Esophagus squamous epithelium (tissue), 4 donors: ENCODE measurements around the gene DUSP8.

Source experiments
- CTCF ChIP-seq, 6 experiments: fragments of 450-650 bp in 4 of 6; fragments of 200-600 bp in 2 of 6; sonication (generic) in 2 of 6; IDR thresholded peaks; one replicate each; pipeline ENCODE4 v1.5.1; 2016 to 2019; ENCODE audit warnings: antibody characterized with exemption in 6 of 6, mild to moderate bottlenecking in 4 of 6, moderate library complexity in 4 of 6
- POLR2A ChIP-seq, 4 donors: fragments of 450-650 bp; IDR thresholded peaks; one replicate each; pipeline ENCODE4 v1.6.1; 2017; ENCODE audit warnings: antibody characterized with exemption in 4 of 4, mild to moderate bottlenecking in 4 of 4, moderate library complexity in 3 of 4

- TF ChIP-seq CTCF (IDR thresholded peaks at IDR 0.05) (no peak), POLR2A (IDR thresholded peaks at IDR 0.05) (no peak)
These were observed 2.0 kb downstream of the DUSP8 start for GRCh38 chr11:1570001-1570453.
